GM12878 (cell line): ENCODE data around the gene C1orf146. TPM values are rescaled to one million over a fixed set of nuclear protein-coding genes. Genes with fewer than 3 reads are reported as not detected.

Experiments used
- ATAC-seq: fragments of 200-7000 bp; cut with Tn5 transposase; 3 replicates; pipeline ENCODE4 v1.9.1; 2020; ENCODE audit warnings: mild to moderate bottlenecking, moderate library complexity
- BruUV-seq: library from RNA; stranded (reverse); fragments of 400-500 nt; replicated peaks from 2 replicates; lab custom pipeline; 2021; lab: Mats Ljungman, UMichigan
- CTCF ChIA-PET: fragments of 300-600 bp; sonication (Branson Sonifier 250); formaldehyde crosslinking; extraction: SDS; loops from one replicate; lab custom pipeline; 2021; ENCODE audit warnings: inconsistent platforms; lab: Yijun Ruan, JAX
- POLR2A ChIA-PET: fragments of 350-600 bp; formaldehyde crosslinking; extraction: SDS; loops from one replicate; lab custom pipeline; 2021; ENCODE audit warnings: inconsistent platforms; lab: Charles Lee
- RAD21 ChIA-PET: fragments of 300-600 bp; sonication (Branson Sonifier 250); formaldehyde crosslinking; loops from one replicate; lab custom pipeline; 2023; ENCODE audit warnings: antibody characterized with exemption; ENCODE audit not compliant: unreplicated experiment; lab: Charles Lee
- SMC1A ChIA-PET: fragments of 300-600 bp; sonication (Branson Sonifier 250); formaldehyde crosslinking; loops from one replicate; lab custom pipeline; 2023; ENCODE audit not compliant: unreplicated experiment, uncharacterized antibody; lab: Charles Lee
- DNase-seq: peaks from one replicate; pipeline ENCODE4 v3.0.0-alpha.2; 2011; ENCODE audit warnings: low read depth, low spot score
- FAIRE-seq: peaks from 3 replicates; lab custom pipeline; 2011; peaks lifted over from hg19 to GRCh38; lab: Jason Lieb, UNC
- H2AFZ ChIP-seq: 2 replicates; pipeline ENCODE4 v1.6.0; 2011; ENCODE audit warnings: low read depth, low read length, control low read depth; ENCODE audit not compliant: control insufficient read depth
- H3K27ac ChIP-seq: 2 replicates; pipeline ENCODE4 v1.5.1; 2011; ENCODE audit warnings: control low read depth; ENCODE audit not compliant: control insufficient read depth, insufficient read depth
- H3K27me3 ChIP-seq, 2 experiments: replicated peaks in 1 of 2; 2 replicates each; pipeline versions ENCODE4 v1.6.0 to v1.6.1; 2011; ENCODE audit warnings: low read length in 1 of 2; ENCODE audit not compliant: control insufficient read depth in 2 of 2, insufficient read depth in 2 of 2
- H3K36me3 ChIP-seq, 2 experiments: 2 replicates each; pipeline ENCODE4 v1.5.1; 2011; ENCODE audit warnings: low read length in 1 of 2; ENCODE audit not compliant: control insufficient read depth in 2 of 2, insufficient read depth in 2 of 2
- H3K4me1 ChIP-seq: 2 replicates; pipeline ENCODE4 v1.6.1; 2011; ENCODE audit warnings: mild to moderate bottlenecking, low read length, moderate library complexity, mixed read lengths; ENCODE audit not compliant: control insufficient read depth, insufficient read depth
- H3K4me2 ChIP-seq: 2 replicates; pipeline ENCODE4 v1.6.0; 2011; ENCODE audit warnings: control low read depth; ENCODE audit not compliant: control insufficient read depth, insufficient read depth
- H3K4me3 ChIP-seq: fragments of 200-600 bp; sonication (generic); 2 replicates; pipeline ENCODE4 v1.5.1; 2016
- H3K79me2 ChIP-seq: 2 replicates; pipeline ENCODE4 v1.6.0; 2011; ENCODE audit warnings: low read length; ENCODE audit not compliant: control insufficient read depth, insufficient read depth
- H3K9ac ChIP-seq: 2 replicates; pipeline ENCODE4 v1.8.0; 2011; ENCODE audit warnings: low read length, control low read depth, mixed read lengths; ENCODE audit not compliant: control insufficient read depth, insufficient read depth
- H3K9me3 ChIP-seq: replicated peaks from 3 replicates; pipeline ENCODE4 v1.5.1; 2011; ENCODE audit warnings: mild to moderate bottlenecking, low read length; ENCODE audit not compliant: control insufficient read depth, insufficient read depth
- H4K20me1 ChIP-seq: 2 replicates; pipeline ENCODE4 v1.6.0; 2011; ENCODE audit not compliant: control insufficient read depth, insufficient read depth
- CTCF ChIP-seq, 3 experiments: IDR thresholded peaks in 2 of 3; conservative IDR thresholded peaks in 1 of 3; 2 replicates each; pipeline ENCODE4 v1.5.1; 2011; ENCODE audit warnings: low read depth in 3 of 3, low read length in 3 of 3, mild to moderate bottlenecking in 3 of 3, control low read depth in 2 of 3, moderate library complexity in 2 of 3, inconsistent platforms in 1 of 3, mixed read lengths in 1 of 3; ENCODE audit not compliant: control insufficient read depth in 2 of 3, insufficient read depth in 1 of 3; ENCODE audit errors: extremely low read depth in 1 of 3
- DPF2 ChIP-seq: fragments of 450-650 bp; IDR thresholded peaks from 2 replicates; pipeline ENCODE4 v1.6.1; 2017; ENCODE audit warnings: mild to moderate bottlenecking
- EZH2 ChIP-seq: IDR thresholded peaks from 2 replicates; pipeline ENCODE4 v1.6.1; 2012; ENCODE audit warnings: low read depth, mild to moderate bottlenecking, control low read depth, inconsistent platforms, low read length, borderline replicate concordance; ENCODE audit not compliant: control insufficient read depth
- GABPA ChIP-seq: IDR thresholded peaks from 2 replicates; pipeline ENCODE4 v1.6.1; 2014; ENCODE audit warnings: antibody characterized with exemption, low read depth, mild to moderate bottlenecking, inconsistent platforms
- IKZF2 ChIP-seq, 2 experiments: fragments of 450-650 bp; IDR thresholded peaks; 2 replicates each; pipeline ENCODE4 v1.6.1; 2017; ENCODE audit warnings: mild to moderate bottlenecking in 2 of 2, moderate library complexity in 2 of 2
- KLF5 ChIP-seq: fragments of 450-650 bp; IDR thresholded peaks from 2 replicates; pipeline ENCODE4 v1.6.1; 2014; ENCODE audit warnings: mild to moderate bottlenecking; ENCODE audit not compliant: partially characterized antibody
- NFXL1 ChIP-seq: fragments of 450-650 bp; IDR thresholded peaks from 2 replicates; pipeline ENCODE4 v1.6.1; 2017; ENCODE audit warnings: antibody characterized with exemption, mild to moderate bottlenecking, borderline replicate concordance
- NRF1 ChIP-seq: conservative IDR thresholded peaks from 2 replicates; pipeline ENCODE4 v1.6.1; 2011; ENCODE audit warnings: mild to moderate bottlenecking, low read depth, low read length, improper control_type of control experiment
- RBBP5 ChIP-seq: fragments of 200-600 bp; sonication (generic); conservative IDR thresholded peaks from 2 replicates; pipeline ENCODE4 v1.6.1; 2016
- TCF7 ChIP-seq: IDR thresholded peaks from 2 replicates; pipeline ENCODE4 v1.6.1; 2014; ENCODE audit warnings: antibody characterized with exemption, borderline replicate concordance
- YBX1 ChIP-seq: fragments of 450-650 bp; IDR thresholded peaks from 2 replicates; pipeline ENCODE4 v1.6.1; 2016; ENCODE audit warnings: antibody characterized with exemption
- YY1 ChIP-seq: IDR thresholded peaks from 2 replicates; pipeline ENCODE4 v1.6.1; 2011; ENCODE audit warnings: low read depth, mild to moderate bottlenecking, low read length
- WGBS: methylation state at CpG from one replicate; pipeline ENCODE4 v1.1.6; 2016; ENCODE audit warnings: low lambda C conversion rate; ENCODE audit not compliant: insufficient replicate concordance, insufficient coverage; ENCODE audit errors: missing lambda C conversion rate; 5-methylcytosine and 5-hydroxymethylcytosine counted together
- in situ Hi-C: fragments of 300-500 bp; cut with MboI; formaldehyde crosslinking; loops from 9 replicates; pipeline ENCODE4 v1.14.3; 2018; ENCODE audit warnings: mixed read lengths
- intact Hi-C: fragments of 100-400 bp; cut with micrococcal nuclease; formaldehyde crosslinking; loops from one replicate; pipeline ENCODE4 v1.14.2; 2022; ENCODE audit not compliant: unreplicated experiment
- polyA plus RNA-seq, 11 experiments: library from polyadenylated mRNA; depleted of rRNA in 4 of 11; unstranded in 6 of 11; stranded (reverse) in 5 of 11; fragments of >200 nt; fragmentation: Nextera tagmentation in 4 of 11; fragmentation: Illumina TruSeq in 1 of 11; extraction: Ambion mirVana in 4 of 11; extraction: Trizol in 1 of 11; gene quantifications; 1 replicate in 1 of 11; 2 replicates in 10 of 11; pipeline versions ENCODE4 v1.2.1 to v1.2.3, GENCODE V29; 2011 to 2016; ENCODE audit warnings: inconsistent platforms in 2 of 11, missing spikeins in 2 of 11, low read depth in 1 of 11
- total RNA-seq, 4 experiments: library from RNA; depleted of rRNA in 3 of 4; stranded (reverse); fragments of >200 nt in 3 of 4; fragmentation: Illumina TruSeq in 1 of 4; extraction: Trizol in 1 of 4; gene quantifications; 2 replicates each; pipeline versions ENCODE4 v1.2.1 to v1.2.3, GENCODE V29; 2013 to 2021
- TF ChIP-seq, protein P1 (sequence below): fragments of 450-650 bp; IDR thresholded peaks from 2 replicates; pipeline ENCODE4 v1.6.1; 2016; ENCODE audit warnings: mild to moderate bottlenecking

C1orf146 gene
- total and polyA plus RNA-seq, 10 of the 15 experiments (the other 5 are each of a cell fraction or from before 2014, with no cell fraction given): not detected

- no peaks in the 10 kb centered on the region for H3K9me3 ChIP-seq
- H3K4me1 ChIP-seq: no peaks in the 10 kb centered on the region
- H3K4me3 ChIP-seq: no peak overlapping the region
- TF ChIP-seq DPF2: no peak
- no peak for TF ChIP-seq NFXL1
- TF ChIP-seq, protein P1, sequence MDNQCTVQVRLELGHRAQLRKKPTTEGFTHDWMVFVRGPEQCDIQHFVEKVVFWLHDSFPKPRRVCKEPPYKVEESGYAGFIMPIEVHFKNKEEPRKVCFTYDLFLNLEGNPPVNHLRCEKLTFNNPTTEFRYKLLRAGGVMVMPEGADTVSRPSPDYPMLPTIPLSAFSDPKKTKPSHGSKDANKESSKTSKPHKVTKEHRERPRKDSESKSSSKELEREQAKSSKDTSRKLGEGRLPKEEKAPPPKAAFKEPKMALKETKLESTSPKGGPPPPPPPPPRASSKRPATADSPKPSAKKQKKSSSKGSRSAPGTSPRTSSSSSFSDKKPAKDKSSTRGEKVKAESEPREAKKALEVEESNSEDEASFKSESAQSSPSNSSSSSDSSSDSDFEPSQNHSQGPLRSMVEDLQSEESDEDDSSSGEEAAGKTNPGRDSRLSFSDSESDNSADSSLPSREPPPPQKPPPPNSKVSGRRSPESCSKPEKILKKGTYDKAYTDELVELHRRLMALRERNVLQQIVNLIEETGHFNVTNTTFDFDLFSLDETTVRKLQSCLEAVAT: no peak
- no peak for TF ChIP-seq RBBP5
- no peak for TF ChIP-seq GABPA
- no peak for TF ChIP-seq YBX1
- H2AFZ ChIP-seq: no peak overlapping the region
- H3K27ac ChIP-seq: no peak overlapping the region
- RAD21 ChIA-PET: no interaction called here
- intact Hi-C loops (no loop called here), in situ Hi-C loops (no loop called here)
- DNase-seq: no peak
- no peak for FAIRE-seq
- no peak for ATAC-seq
- H4K20me1 ChIP-seq: no peaks in the 10 kb centered on the region
- POLR2A ChIA-PET: no interaction called here
- WGBS: 79% methylated on average over 9 of the region's 9 CpGs
- BruUV-seq: no TSS peak
- H3K79me2 ChIP-seq: no peaks in the 10 kb centered on the region
- CTCF ChIA-PET: interaction anchor here (0.7 to 1.1 kb wide), 2 partner anchors 18 to 99 kb away, joined by 3 read pairs; no protein-coding TSS in a partner anchor
- no peak overlapping the region for H3K9ac ChIP-seq
- H3K27me3 ChIP-seq: no peaks in the 10 kb centered on the region
- no peak overlapping the region for H3K4me2 ChIP-seq
- no peaks in the 10 kb centered on the region for H3K36me3 ChIP-seq
- SMC1A ChIA-PET: interaction anchor here (1.2 kb wide), 1 partner anchor 15 kb away, joined by 3 read pairs; no protein-coding TSS in a partner anchor
Measured at GRCh38 chr1:92192246-92192645, 25.5 kb upstream of the C1orf146 start.

DNA sequence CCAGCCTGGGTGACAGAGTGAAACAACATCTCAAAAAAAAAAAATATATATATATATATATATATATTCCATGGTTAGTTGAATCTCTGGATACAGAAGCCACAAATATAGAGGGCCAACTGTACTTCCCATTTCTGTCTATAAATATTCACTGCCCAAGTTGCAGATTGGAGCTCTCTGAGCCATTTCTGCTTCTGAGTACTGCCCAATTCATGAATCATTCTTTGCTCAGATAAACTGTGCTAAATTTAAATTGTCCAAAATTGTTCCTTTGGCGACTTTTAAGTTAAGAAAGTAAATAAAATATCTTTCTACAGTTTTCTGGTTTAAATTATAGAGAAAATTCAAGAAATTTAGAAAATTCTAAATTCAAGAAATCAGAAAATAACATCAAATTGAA, 23.2 kb upstream of the C1orf146 start:
- Histone ChIP-seq H3K9me3 (no peaks in the 10 kb centered on the region), H3K4me2 (no peak overlapping the region), H2AFZ (no peak overlapping the region), H3K9ac (no peak overlapping the region), H3K27ac (no peak overlapping the region), H3K4me1 (no peaks in the 10 kb centered on the region), H4K20me1 (no peaks in the 10 kb centered on the region), H3K79me2 (no peaks in the 10 kb centered on the region), H3K4me3 (no peak overlapping the region), H3K36me3 (no peaks in the 10 kb centered on the region), H3K27me3 (no peaks in the 10 kb centered on the region)
- RAD21 ChIA-PET: no interaction called here
- DNase-seq: no peak
- no peak for FAIRE-seq
- WGBS: 0% methylated on average over 1 of the region's 1 CpG
- POLR2A ChIA-PET: no interaction called here
- SMC1A ChIA-PET: no interaction called here
- in situ Hi-C loops (no loop called here), intact Hi-C loops (no loop called here)
- BruUV-seq: no TSS peak
- CTCF ChIA-PET: no interaction called here
- no peak for ATAC-seq
- TF ChIP-seq CTCF (IDR thresholded peaks at IDR 0.05 in 2 of 3, conservative IDR thresholded peaks at IDR 0.05 in 1 of 3; ENCODE audit: control insufficient read depth in 2 of 3, extremely low read depth in 1 of 3, insufficient read depth in 1 of 3, low read depth in 3 of 3, low read length in 3 of 3) (no peak), YY1 (no peak), TCF7 (no peak), KLF5 (no peak), NRF1 (no peak), EZH2 (no peak), IKZF2 (IDR thresholded peaks at IDR 0.05) (no peak)
